GM19438 (cell line): ENCODE results near the gene SERINC2.

Experiments used
- ATAC-seq: cut with Tn5 transposase; IDR thresholded peaks from one replicate; pipeline ENCODE4 v1.9.1; 2021; ENCODE audit warnings: low read depth; ENCODE audit not compliant: unreplicated experiment

SERINC2 gene

GRCh38 chr1:31412205-31412604, 808 bp upstream of the SERINC2 start:
- no peak for ATAC-seq

GRCh38 chr1:31413405-31414001, 490 bp downstream of the SERINC2 start:
- ATAC-seq: no peak

GRCh38 chr1:31414980-31415370, 2.0 kb downstream of the SERINC2 start:
- no peak for ATAC-seq

GRCh38 chr1:31415658-31416057, 2.6 kb downstream of the SERINC2 start:
- no peak for ATAC-seq

GRCh38 chr1:31416101-31416736, 3.2 kb downstream of the SERINC2 start:
- ATAC-seq: no peak

- no peak for ATAC-seq
These were observed 4.1 kb downstream of the SERINC2 start for GRCh38 chr1:31417148-31417547.

GRCh38 chr1:31418626-31419323, 5.8 kb downstream of the SERINC2 start:
- no peak for ATAC-seq

- ATAC-seq: no peak
These were observed 7.7 kb downstream of the SERINC2 start for GRCh38 chr1:31420716-31421115.

GRCh38 chr1:31421371-31422040, 8.5 kb downstream of the SERINC2 start:
- no peak for ATAC-seq

- no peak for ATAC-seq
These were observed 9.7 kb downstream of the SERINC2 start for GRCh38 chr1:31422505-31423319.

GRCh38 chr1:31423418-31423947, 10.5 kb downstream of the SERINC2 start:
- peak; percentile 85 for ATAC-seq

- no peak for ATAC-seq
These were observed 11.6 kb downstream of the SERINC2 start for GRCh38 chr1:31424568-31424967.

- ATAC-seq: no peak
These were observed 12.5 kb downstream of the SERINC2 start for GRCh38 chr1:31425301-31426081.

GRCh38 chr1:31426249-31426922, 13.4 kb downstream of the SERINC2 start:
- ATAC-seq: no peak

- ATAC-seq: no peak
These were observed 14.3 kb downstream of the SERINC2 start for GRCh38 chr1:31427322-31427721.

GRCh38 chr1:31428436-31429221, 15.6 kb downstream of the SERINC2 start:
- no peak for ATAC-seq

- no peak for ATAC-seq
These were observed 16.6 kb downstream of the SERINC2 start for GRCh38 chr1:31429583-31429982.
